BLaER1 (cell line): Measurements from ENCODE around the gene HMGCL.

Source experiments
- H3K27ac ChIP-seq: shearing (Covaris generic); formaldehyde crosslinking; 2 replicates; pipeline ENCODE4 v1.8.1; 2022
- H3K27me3 ChIP-seq: shearing (Covaris generic); formaldehyde crosslinking; 2 replicates; pipeline ENCODE4 v1.8.1; 2022
- H3K36me3 ChIP-seq: shearing (Covaris generic); formaldehyde crosslinking; 2 replicates; pipeline ENCODE4 v1.8.1; 2022
- H3K4me1 ChIP-seq: shearing (Covaris generic); formaldehyde crosslinking; 2 replicates; pipeline ENCODE4 v1.8.1; 2022
- H3K4me2 ChIP-seq: shearing (Covaris generic); formaldehyde crosslinking; 2 replicates; pipeline ENCODE4 v1.8.1; 2022
- H3K4me3 ChIP-seq: shearing (Covaris generic); formaldehyde crosslinking; 2 replicates; pipeline ENCODE4 v1.8.1; 2022
- H3K9ac ChIP-seq: shearing (Covaris generic); formaldehyde crosslinking; 2 replicates; pipeline ENCODE4 v1.8.1; 2022
- H3K9me3 ChIP-seq: shearing (Covaris generic); formaldehyde crosslinking; 2 replicates; pipeline ENCODE4 v1.8.1; 2022
- H4K20me1 ChIP-seq: shearing (Covaris generic); formaldehyde crosslinking; 2 replicates; pipeline ENCODE4 v1.8.1; 2022
- Cebpa-rat ChIP-seq: shearing (Covaris generic); IDR thresholded peaks from 2 replicates; pipeline ENCODE4 v1.8.1; 2022

HMGCL gene

GRCh38 chr1:23779826-23780371, 45.3 kb downstream of the HMGCL start:
- Histone ChIP-seq H3K27ac (no peak overlapping the region), H4K20me1 (peaks cover 46% of the 10 kb centered on the region), H3K9me3 (no peaks in the 10 kb centered on the region), H3K27me3 (no peaks in the 10 kb centered on the region), H3K4me3 (peak overlapping the region; percentile 83; the same call in 1 of the 2 replicates), H3K9ac (peak overlapping the region; percentile 91), H3K36me3 (peaks cover 52% of the 10 kb centered on the region), H3K4me2 (peak overlapping the region; percentile 96), H3K4me1 (peaks cover 33% of the 10 kb centered on the region)
- no peak for TF ChIP-seq Cebpa-rat

DNA sequence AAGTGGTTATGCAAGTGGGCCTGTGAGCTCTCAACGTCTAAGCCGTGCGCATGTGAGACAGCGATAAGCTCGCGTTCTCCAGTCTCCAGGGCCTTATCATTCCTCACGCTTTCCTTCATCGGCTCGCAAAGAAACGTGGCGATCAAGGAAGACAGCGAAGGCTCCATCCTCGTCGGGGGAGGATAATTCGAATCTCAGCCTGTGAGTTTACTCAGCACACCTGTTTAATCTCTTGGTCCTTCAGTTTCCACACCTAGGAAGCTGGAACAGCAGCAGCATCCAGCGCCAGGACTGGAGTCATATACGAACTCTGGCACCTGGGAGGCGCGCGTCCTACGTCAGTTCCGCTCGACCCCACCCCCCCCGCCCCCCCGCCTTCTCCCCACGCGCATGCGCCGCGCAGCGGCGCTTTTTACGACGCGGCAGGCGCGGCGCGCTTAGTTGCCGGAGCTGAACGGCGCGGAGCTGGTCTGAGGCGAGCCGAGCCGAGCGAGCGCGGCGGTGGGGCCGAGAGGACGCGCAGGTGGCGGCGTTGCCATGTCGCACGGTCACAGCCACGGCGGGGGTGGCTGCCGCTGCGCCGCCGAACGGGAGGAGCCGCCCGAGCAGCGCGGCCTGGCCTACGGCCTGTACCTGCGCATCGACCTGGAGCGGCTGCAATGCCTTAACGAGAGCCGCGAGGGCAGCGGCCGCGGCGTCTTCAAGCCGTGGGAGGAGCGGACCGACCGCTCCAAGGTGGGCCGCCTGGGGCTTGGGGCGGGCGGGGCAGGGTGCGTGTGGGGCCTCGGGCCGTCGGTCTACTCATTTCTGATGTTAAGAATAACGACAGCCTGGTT, 47.0 kb downstream of the HMGCL start, which contains the start of gene PITHD1:
Gene PITHD1, plus strand, starts transcription at position 440 of the 836 bp plus-strand sequence. Its CDS starts 98 bp downstream, at position 538.
- H3K4me3 ChIP-seq: peak within 1 kb of the TSS; percentile 83
- peaks cover 35% of the 10 kb centered on the region for H3K36me3 ChIP-seq
- TF ChIP-seq Cebpa-rat: no peak
- no peaks in the 10 kb centered on the region for H3K27me3 ChIP-seq
- H3K4me1 ChIP-seq: peaks cover 38% of the 10 kb centered on the region
- H3K4me2 ChIP-seq: peak within 1 kb of the TSS; percentile 96
- H3K9me3 ChIP-seq: no peaks in the 10 kb centered on the region
- peak within 1 kb of the TSS; percentile 87 for H3K27ac ChIP-seq
- peak within 1 kb of the TSS; percentile 91 for H3K9ac ChIP-seq
- peaks cover 35% of the 10 kb centered on the region for H4K20me1 ChIP-seq

DNA sequence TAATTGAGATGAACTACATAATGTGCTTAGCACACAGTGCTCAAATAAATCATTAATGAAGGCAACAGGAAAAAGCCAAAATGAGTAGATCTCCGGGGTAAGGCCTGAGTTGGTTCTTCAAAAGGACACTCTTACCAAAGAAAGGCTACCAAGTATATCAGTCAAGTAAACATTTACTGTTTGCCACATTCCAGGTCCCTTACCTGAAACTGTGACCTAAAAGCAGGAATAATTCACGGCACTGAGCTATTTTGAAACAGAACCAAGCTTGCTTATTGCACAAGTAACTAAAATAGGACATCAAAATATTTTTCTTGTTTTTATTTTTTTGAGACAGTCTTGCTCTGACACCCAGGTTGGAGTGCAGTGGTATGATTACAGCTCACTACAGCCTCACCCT, 49.0 kb downstream of the HMGCL start:
- no peak for TF ChIP-seq Cebpa-rat
- Histone ChIP-seq H4K20me1 (peaks cover 20% of the 10 kb centered on the region), H3K4me2 (no peak overlapping the region), H3K4me1 (peaks cover 49% of the 10 kb centered on the region), H3K4me3 (no peak overlapping the region), H3K9me3 (no peaks in the 10 kb centered on the region), H3K27ac (no peak overlapping the region), H3K9ac (no peak overlapping the region), H3K27me3 (no peaks in the 10 kb centered on the region), H3K36me3 (peaks cover 18% of the 10 kb centered on the region)

- Histone ChIP-seq H3K9ac (no peak overlapping the region), H3K9me3 (no peaks in the 10 kb centered on the region), H4K20me1 (peaks cover 8% of the 10 kb centered on the region)
Observed at GRCh38 chr1:23774174-23774880, 50.9 kb downstream of the HMGCL start.

GRCh38 chr1:23772854-23773242, 52.4 kb downstream of the HMGCL start:
- no peak overlapping the region for H3K4me3 ChIP-seq
- H3K36me3 ChIP-seq: peaks cover 30% of the 10 kb centered on the region
- H3K4me2 ChIP-seq: peak overlapping the region; percentile 29
- TF ChIP-seq Cebpa-rat: no peak
- H3K4me1 ChIP-seq: peaks cover 33% of the 10 kb centered on the region
- H4K20me1 ChIP-seq: no peaks in the 10 kb centered on the region
- no peaks in the 10 kb centered on the region for H3K27me3 ChIP-seq
- H3K9ac ChIP-seq: peak overlapping the region; percentile 16; the same call in 1 of the 2 replicates
- no peak overlapping the region for H3K27ac ChIP-seq
- H3K9me3 ChIP-seq: no peaks in the 10 kb centered on the region

More at GRCh38 chr1:23774174-23774880, 50.9 kb downstream of the HMGCL start:
- no peak overlapping the region for H3K4me3 ChIP-seq
- H3K4me1 ChIP-seq: peaks cover 38% of the 10 kb centered on the region
- no peak for TF ChIP-seq Cebpa-rat
- no peaks in the 10 kb centered on the region for H3K27me3 ChIP-seq
- no peak overlapping the region for H3K4me2 ChIP-seq
- peaks cover 15% of the 10 kb centered on the region; the same call in 1 of the 2 replicates for H3K36me3 ChIP-seq
- H3K27ac ChIP-seq: no peak overlapping the region

DNA sequence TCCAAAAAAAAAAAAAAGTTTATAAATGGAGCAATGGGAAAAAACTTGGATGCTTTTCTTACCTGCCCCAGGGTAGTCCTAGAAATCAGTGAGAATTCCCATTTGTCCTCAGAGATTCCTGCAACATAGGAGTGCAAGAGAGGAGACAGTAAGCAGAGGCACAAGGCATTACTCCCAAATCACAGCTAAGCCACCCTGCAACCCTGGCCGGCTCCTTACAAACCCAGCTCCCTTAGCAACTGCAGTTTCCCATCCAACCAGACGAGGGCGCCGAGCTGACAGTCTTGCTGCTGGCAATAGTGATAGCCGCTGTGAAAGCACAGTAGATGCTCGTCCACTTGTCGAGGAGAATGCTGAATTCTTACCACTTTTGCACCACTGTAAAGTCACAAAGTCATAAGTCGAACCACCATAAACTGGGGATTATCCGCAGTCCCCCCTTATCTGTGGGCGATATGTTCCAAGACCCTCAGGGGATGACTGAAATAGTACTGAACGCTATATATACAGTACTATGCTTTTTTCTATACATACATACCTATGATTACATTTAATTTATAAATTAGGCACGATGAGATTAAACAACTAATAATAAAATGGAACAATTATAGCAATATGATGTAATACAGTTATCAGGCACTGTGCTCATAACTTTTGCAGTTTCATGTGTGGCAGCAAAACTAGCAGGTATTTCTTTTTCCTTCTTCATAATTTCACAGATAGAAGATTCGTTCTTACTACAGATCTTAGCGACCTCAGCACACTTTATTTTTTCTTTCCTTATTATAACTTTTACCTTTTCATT, 53.0 kb downstream of the HMGCL start:
- H3K9ac ChIP-seq: no peak overlapping the region
- H3K4me2 ChIP-seq: peak overlapping the region; percentile 29; the same call in 1 of the 2 replicates

DNA sequence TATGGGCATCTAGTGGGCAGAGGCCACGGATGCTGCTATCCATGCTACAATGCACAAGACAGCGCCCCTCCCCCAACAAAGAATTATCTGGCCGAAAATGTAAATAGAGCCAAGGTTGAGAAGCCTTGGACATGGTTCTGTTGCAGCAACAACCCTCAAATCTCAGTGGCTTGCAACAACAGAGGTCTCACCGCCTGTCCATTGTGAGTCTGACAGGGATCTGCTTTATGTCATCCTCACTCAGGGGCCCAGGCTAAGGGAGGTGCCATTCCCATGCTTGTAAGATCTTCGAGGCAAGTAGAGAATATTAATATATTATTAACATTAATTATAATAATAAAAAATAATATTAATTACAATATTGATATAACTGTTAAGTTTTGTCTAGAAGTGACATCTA, 56.5 kb downstream of the HMGCL start:
- Histone ChIP-seq H4K20me1 (peaks cover 4% of the 10 kb centered on the region; the same call in 1 of the 2 replicates), H3K9me3 (no peaks in the 10 kb centered on the region), H3K9ac (no peak overlapping the region), H3K36me3 (peaks cover 60% of the 10 kb centered on the region), H3K4me2 (no peak overlapping the region), H3K4me3 (no peak overlapping the region), H3K27ac (no peak overlapping the region), H3K4me1 (peaks cover 21% of the 10 kb centered on the region), H3K27me3 (no peaks in the 10 kb centered on the region)
- no peak for TF ChIP-seq Cebpa-rat

More for the DNA sequence above, 53.0 kb downstream of the HMGCL start:
- Histone ChIP-seq H3K9me3 (no peaks in the 10 kb centered on the region), H4K20me1 (no peaks in the 10 kb centered on the region), H3K36me3 (peaks cover 36% of the 10 kb centered on the region), H3K4me3 (no peak overlapping the region), H3K27me3 (no peaks in the 10 kb centered on the region), H3K4me1 (peaks cover 29% of the 10 kb centered on the region), H3K27ac (no peak overlapping the region)
- TF ChIP-seq Cebpa-rat: no peak

DNA sequence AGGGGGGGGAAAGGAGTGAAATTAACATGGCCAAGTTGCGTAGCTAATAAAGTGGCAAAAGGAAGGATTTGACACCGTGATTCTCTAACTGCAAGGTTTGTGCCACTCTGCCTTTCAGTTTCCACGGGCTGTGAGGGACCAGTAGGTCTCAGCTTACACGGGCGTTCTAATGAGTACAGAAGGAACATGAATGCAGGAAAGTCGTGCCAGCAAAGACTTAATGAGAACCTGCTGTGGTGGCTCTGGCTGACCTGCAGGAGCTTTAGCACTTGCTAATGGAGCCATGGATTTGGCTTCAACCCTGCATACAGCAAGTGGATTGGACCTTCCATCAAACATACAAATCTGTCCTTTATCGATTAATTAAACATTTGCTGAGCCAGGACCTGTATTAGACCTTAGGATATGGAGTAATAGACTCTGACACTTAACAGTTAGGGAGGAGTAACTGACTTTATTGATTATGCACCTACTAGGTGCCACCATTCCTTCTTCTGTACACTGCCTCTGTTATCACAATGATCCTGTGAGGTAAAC, 62.1 kb downstream of the HMGCL start:
- H3K4me1 ChIP-seq: peaks cover 22% of the 10 kb centered on the region
- no peaks in the 10 kb centered on the region for H3K27me3 ChIP-seq
- no peak for TF ChIP-seq Cebpa-rat
- no peak overlapping the region for H3K4me3 ChIP-seq
- peaks cover 59% of the 10 kb centered on the region for H4K20me1 ChIP-seq
- H3K36me3 ChIP-seq: peaks cover 89% of the 10 kb centered on the region
- H3K9ac ChIP-seq: no peak overlapping the region
- no peaks in the 10 kb centered on the region for H3K9me3 ChIP-seq
- no peak overlapping the region for H3K27ac ChIP-seq
- no peak overlapping the region for H3K4me2 ChIP-seq

DNA sequence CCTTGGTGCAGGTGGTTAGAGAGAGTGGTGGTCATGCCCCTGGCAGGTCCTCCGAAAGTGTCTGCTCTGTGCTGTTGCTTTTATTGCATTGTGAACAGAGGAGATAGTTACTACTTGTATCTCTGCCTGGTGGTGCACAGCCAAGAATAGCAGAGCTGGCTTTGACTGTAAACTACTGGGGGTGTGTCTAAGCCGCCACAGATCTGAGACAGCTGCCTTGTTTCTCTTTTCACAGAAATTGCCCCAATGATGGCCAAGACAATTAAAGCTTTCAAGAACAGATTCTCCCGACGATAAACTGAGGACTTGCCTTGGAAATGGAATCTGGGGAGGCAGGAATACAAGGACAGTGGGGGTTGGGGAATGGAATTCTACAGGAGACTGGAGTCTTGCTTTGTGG, 66.0 kb downstream of the HMGCL start:
- peaks cover 99% of the 10 kb centered on the region for H3K36me3 ChIP-seq
- no peak overlapping the region for H3K4me3 ChIP-seq
- no peaks in the 10 kb centered on the region for H3K9me3 ChIP-seq
- H3K27me3 ChIP-seq: no peaks in the 10 kb centered on the region
- H3K9ac ChIP-seq: no peak overlapping the region
- H4K20me1 ChIP-seq: peaks cover 87% of the 10 kb centered on the region
- no peak overlapping the region for H3K4me2 ChIP-seq
- H3K27ac ChIP-seq: no peak overlapping the region
- TF ChIP-seq Cebpa-rat: no peak
- H3K4me1 ChIP-seq: peaks cover 21% of the 10 kb centered on the region
